ENCODE data around the gene PNPLA3.

The PNPLA3 gene

DNA sequence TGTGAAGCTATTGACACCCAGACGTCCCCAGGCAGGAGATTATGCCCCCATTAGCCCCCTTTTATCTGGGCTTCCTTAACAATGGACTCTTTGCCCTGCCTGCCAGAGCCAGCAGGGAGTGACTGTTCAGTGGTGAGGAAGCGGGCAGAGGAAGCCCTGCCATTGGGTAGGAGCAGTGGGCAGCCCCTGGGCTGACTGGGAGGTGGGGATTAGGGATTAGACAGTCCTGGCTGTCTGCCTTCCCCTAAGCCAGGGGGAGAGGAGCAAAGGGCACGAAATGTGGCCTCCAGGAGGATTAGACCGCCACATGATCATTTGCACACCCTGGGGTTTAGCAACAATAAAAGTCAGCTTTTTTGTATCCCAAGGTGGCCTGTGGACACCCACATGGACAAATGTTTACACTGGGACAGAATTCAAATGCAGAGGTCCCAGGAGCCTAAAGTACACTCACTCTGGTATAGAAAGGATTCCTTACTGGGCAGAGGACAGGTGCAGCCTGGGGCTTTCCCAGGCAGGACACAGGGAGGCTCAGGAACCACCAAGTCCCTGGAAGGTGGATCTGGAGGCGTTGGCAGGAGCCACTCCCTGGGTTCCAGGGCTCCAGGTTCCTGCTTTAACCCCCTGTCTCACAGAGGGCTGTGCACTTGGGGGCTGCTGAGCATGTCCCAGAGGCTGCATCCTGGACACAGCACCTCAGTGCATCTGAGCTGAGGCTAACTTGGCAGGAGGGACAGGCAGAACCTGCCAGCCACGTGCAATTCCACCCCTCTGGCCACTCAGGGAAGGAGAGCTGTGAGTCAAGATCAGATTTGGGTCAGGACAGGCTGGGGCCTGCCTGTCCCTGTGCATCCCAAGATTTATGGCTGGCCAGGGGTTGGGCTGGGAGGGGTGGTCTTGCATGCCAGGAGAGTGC, 2.1 kb downstream of the PNPLA3 start:
- Histone ChIP-seq H3K9ac (ENCODE audit: low read length) (peak overlapping the region; percentile 87), H3K4me3 (ENCODE audit: low read depth, low read length) (peak overlapping the region; percentile 86), H3K9me3 (ENCODE audit: control insufficient read depth, insufficient read depth, low read depth, low read length) (no peaks in the 10 kb centered on the region), H3K27ac (ENCODE audit: low read depth, low read length) (no peak overlapping the region), H3K27me3 (ENCODE audit: control insufficient read depth, insufficient read depth, low read length) (no peaks in the 10 kb centered on the region), H3K36me3 (ENCODE audit: control insufficient read depth, insufficient read depth, low read length) (peaks cover 39% of the 10 kb centered on the region), H3K4me1 (ENCODE audit: control insufficient read depth, insufficient read depth, low read length) (peaks cover 30% of the 10 kb centered on the region)

DNA sequence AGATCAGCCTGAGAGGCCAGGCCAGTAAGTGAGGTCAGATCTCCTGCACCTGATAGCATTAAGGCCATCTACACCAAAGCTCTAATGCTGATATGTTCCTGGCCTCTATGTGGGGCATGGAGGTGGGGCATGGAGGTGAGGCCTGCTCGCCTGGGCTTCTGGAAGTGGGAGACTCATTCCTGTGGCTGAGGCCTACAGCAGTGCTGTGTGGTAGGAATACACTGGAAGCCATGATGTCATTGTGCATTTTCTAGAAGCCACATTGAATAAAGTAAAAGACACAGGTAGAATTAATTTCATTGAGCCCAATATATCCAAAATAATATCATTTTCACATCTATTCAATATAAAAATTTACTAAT, 2.7 kb downstream of the PNPLA3 start:
- peaks cover 44% of the 10 kb centered on the region for H3K36me3 ChIP-seq (ENCODE audit: control insufficient read depth, insufficient read depth, low read length)
- peaks cover 30% of the 10 kb centered on the region for H3K4me1 ChIP-seq (ENCODE audit: control insufficient read depth, insufficient read depth, low read length)
- no peaks in the 10 kb centered on the region for H3K27me3 ChIP-seq (ENCODE audit: control insufficient read depth, insufficient read depth, low read length)
- H3K27ac ChIP-seq (ENCODE audit: low read depth, low read length): no peak overlapping the region
- no peak overlapping the region for H3K4me3 ChIP-seq (ENCODE audit: low read depth, low read length)
- no peak overlapping the region for H3K9ac ChIP-seq (ENCODE audit: low read length)
- H3K9me3 ChIP-seq (ENCODE audit: control insufficient read depth, insufficient read depth, low read depth, low read length): no peaks in the 10 kb centered on the region

DNA sequence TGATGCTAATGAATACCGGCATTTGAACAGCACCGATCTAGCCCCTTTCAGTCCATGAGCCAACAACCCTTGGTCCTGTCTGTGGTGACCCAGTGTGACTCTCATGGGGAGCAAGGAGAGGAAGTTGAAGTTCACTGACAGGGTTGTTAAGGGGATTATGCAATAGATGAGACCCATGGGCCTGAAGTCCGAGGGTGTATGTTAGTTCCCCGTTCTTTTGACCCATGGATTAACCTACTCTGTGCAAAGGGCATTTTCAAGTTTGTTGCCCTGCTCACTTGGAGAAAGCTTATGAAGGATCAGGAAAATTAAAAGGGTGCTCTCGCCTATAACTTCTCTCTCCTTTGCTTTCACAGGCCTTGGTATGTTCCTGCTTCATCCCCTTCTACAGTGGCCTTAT, 4.9 kb downstream of the PNPLA3 start:
- Histone ChIP-seq H3K4me1 (ENCODE audit: control insufficient read depth, insufficient read depth, low read length) (peaks cover 16% of the 10 kb centered on the region), H3K27ac (ENCODE audit: low read depth, low read length) (no peak overlapping the region), H3K9ac (ENCODE audit: low read length) (no peak overlapping the region), H3K36me3 (ENCODE audit: control insufficient read depth, insufficient read depth, low read length) (peaks cover 64% of the 10 kb centered on the region), H3K9me3 (ENCODE audit: control insufficient read depth, insufficient read depth, low read depth, low read length) (no peaks in the 10 kb centered on the region), H3K4me3 (ENCODE audit: low read depth, low read length) (no peak overlapping the region), H3K27me3 (ENCODE audit: control insufficient read depth, insufficient read depth, low read length) (no peaks in the 10 kb centered on the region)

DNA sequence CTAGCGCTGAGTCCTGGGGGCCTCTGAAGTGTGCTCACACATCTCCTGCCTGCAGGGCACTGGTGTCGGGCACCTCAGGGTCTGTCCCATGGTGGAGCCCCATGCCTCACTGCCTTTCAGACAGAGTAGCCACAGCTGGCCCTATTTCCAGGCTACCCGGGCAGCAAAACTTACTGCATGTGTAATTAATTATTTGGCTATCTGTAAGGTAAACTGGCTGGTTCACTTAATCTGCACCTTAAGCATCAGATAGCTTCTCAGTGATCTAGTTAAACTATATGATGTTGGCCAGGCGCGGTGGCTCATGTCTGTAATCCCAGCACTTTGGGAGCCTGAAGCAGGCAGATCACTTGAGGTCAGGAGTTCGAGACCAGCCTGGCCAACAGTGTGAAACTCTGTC, 5.3 kb downstream of the PNPLA3 start:
- no peaks in the 10 kb centered on the region for H3K9me3 ChIP-seq (ENCODE audit: control insufficient read depth, insufficient read depth, low read depth, low read length)
- H3K4me1 ChIP-seq (ENCODE audit: control insufficient read depth, insufficient read depth, low read length): peaks cover 16% of the 10 kb centered on the region
- H3K9ac ChIP-seq (ENCODE audit: low read length): no peak overlapping the region
- no peak overlapping the region for H3K27ac ChIP-seq (ENCODE audit: low read depth, low read length)
- H3K4me3 ChIP-seq (ENCODE audit: low read depth, low read length): no peak overlapping the region
- no peaks in the 10 kb centered on the region for H3K27me3 ChIP-seq (ENCODE audit: control insufficient read depth, insufficient read depth, low read length)
- peaks cover 69% of the 10 kb centered on the region for H3K36me3 ChIP-seq (ENCODE audit: control insufficient read depth, insufficient read depth, low read length)

DNA sequence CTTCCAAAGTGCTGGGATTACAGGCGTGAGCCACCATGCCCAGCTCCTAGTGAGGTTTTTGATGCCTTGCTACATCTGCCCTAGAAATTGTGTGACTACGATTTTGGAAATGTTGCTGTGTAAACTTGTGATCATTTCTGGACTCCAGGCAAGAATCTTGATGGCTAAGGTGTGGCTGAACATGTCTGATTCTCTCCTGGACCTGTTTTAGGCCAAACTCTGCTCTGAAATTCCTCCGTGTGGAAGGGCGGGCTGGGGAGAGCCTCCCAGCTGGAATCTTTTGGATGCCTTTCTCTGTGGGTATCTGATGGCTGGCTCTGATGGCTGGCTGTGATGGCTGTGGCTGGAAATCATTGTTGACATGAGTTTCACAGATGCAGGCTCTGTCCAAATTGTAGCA, 8.2 kb downstream of the PNPLA3 start:
- Histone ChIP-seq H3K9me3 (ENCODE audit: control insufficient read depth, insufficient read depth, low read depth, low read length) (no peaks in the 10 kb centered on the region), H3K27me3 (ENCODE audit: control insufficient read depth, insufficient read depth, low read length) (no peaks in the 10 kb centered on the region), H3K36me3 (ENCODE audit: control insufficient read depth, insufficient read depth, low read length) (peaks cover 89% of the 10 kb centered on the region), H3K4me3 (ENCODE audit: low read depth, low read length) (no peak overlapping the region), H3K9ac (ENCODE audit: low read length) (no peak overlapping the region), H3K27ac (ENCODE audit: low read depth, low read length) (no peak overlapping the region), H3K4me1 (ENCODE audit: control insufficient read depth, insufficient read depth, low read length) (no peaks in the 10 kb centered on the region)

DNA sequence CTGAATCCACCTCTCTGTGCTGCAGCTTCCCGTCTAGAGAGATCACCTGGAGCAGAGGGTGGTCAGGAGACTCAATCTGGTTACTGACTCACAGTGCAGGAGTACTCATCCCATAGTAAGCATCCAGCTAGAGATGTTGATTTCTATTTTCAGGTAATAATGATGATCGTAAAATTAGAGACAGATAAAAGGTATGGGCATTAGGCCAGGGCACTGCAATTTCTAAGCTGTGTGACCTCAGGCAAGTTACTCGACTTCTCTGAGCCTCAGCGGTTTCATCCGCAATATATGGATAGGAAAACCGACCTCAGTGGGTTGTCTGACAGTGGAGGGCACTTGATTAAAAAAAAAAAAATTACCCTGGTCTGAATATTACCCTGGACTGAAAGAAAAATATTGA, 17.8 kb downstream of the PNPLA3 start:
- Histone ChIP-seq H3K4me3 (ENCODE audit: low read depth, low read length) (no peak overlapping the region), H3K9ac (ENCODE audit: low read length) (no peak overlapping the region), H3K4me1 (ENCODE audit: control insufficient read depth, insufficient read depth, low read length) (no peaks in the 10 kb centered on the region), H3K9me3 (ENCODE audit: control insufficient read depth, insufficient read depth, low read depth, low read length) (no peaks in the 10 kb centered on the region), H3K36me3 (ENCODE audit: control insufficient read depth, insufficient read depth, low read length) (peaks cover 89% of the 10 kb centered on the region), H3K27ac (ENCODE audit: low read depth, low read length) (no peak overlapping the region), H3K27me3 (ENCODE audit: control insufficient read depth, insufficient read depth, low read length) (no peaks in the 10 kb centered on the region)

DNA sequence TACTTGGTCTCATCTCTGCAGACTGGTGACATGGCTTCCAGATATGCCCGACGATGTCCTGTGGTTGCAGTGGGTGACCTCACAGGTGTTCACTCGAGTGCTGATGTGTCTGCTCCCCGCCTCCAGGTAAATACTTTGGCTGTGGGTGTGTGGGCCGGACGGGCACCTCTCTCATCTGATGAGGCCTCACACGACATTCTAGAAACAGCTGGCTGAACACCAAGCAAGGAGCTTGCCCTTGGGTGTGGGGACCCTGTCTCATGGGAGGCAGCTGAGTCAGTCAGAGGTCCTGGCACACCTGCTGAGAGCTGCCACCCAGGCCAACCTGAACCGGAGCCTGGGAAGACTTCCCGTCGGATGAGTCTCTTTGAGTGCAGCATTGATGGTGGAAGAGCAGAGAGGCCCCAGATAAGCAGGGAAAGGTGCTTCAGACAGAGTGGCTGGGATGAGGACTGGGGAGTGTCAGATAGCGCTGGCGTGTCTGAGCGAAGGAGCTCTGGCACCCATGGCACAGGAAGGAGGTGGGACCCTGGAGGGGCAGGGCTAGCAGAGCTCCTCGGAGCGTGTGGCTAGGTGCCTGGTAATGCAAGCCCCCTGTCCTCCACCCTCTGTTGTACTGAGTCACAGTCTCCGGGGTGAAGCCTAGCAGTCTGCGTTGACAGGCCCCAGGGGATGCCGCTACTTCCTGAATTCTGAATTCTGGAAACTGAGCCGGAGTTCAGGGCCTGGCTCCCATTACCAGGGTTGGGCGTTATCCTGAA, 21.2 kb downstream of the PNPLA3 start:
- Histone ChIP-seq H3K4me1 (ENCODE audit: control insufficient read depth, insufficient read depth, low read length) (no peaks in the 10 kb centered on the region), H3K9ac (ENCODE audit: low read length) (no peak overlapping the region), H3K4me3 (ENCODE audit: low read depth, low read length) (no peak overlapping the region), H3K9me3 (ENCODE audit: control insufficient read depth, insufficient read depth, low read depth, low read length) (no peaks in the 10 kb centered on the region), H3K27me3 (ENCODE audit: control insufficient read depth, insufficient read depth, low read length) (no peaks in the 10 kb centered on the region), H3K27ac (ENCODE audit: low read depth, low read length) (no peak overlapping the region), H3K36me3 (ENCODE audit: control insufficient read depth, insufficient read depth, low read length) (peaks cover 75% of the 10 kb centered on the region)

DNA sequence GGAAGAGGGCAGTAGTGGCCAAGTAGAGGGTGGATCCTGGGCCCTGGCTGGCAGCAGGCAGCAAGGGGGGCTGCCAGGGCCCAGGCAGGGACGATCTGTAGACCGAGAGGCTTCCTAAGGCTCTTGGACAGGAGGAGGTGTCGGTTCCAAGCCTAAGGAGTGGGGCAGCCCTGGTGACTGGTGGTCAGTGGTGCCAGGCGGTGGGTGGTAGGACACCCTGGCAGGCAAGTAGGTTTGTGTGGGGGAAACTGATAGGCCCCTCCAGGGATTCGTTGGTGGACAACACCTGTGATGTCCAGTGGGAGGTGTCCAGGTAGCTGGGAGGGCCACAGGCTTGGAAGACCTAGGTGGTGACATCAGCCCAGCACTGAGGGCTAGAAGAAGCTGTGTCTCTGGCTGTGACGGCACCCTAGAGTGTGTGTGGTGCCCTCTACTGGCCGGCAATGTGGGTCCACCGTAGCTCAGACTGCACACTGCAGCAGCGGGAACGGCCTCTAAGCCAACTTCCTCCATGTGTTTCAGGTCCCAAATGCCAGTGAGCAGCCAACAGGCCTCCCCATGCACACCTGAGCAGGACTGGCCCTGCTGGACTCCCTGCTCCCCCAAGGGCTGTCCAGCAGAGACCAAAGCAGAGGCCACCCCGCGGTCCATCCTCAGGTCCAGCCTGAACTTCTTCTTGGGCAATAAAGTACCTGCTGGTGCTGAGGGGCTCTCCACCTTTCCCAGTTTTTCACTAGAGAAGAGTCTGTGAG, 22.2 kb downstream of the PNPLA3 start:
- Histone ChIP-seq H3K36me3 (ENCODE audit: control insufficient read depth, insufficient read depth, low read length) (peaks cover 66% of the 10 kb centered on the region), H3K9ac (ENCODE audit: low read length) (no peak overlapping the region), H3K4me3 (ENCODE audit: low read depth, low read length) (no peak overlapping the region), H3K27ac (ENCODE audit: low read depth, low read length) (no peak overlapping the region), H3K4me1 (ENCODE audit: control insufficient read depth, insufficient read depth, low read length) (no peaks in the 10 kb centered on the region), H3K9me3 (ENCODE audit: control insufficient read depth, insufficient read depth, low read depth, low read length) (no peaks in the 10 kb centered on the region), H3K27me3 (ENCODE audit: control insufficient read depth, insufficient read depth, low read length) (no peaks in the 10 kb centered on the region)

DNA sequence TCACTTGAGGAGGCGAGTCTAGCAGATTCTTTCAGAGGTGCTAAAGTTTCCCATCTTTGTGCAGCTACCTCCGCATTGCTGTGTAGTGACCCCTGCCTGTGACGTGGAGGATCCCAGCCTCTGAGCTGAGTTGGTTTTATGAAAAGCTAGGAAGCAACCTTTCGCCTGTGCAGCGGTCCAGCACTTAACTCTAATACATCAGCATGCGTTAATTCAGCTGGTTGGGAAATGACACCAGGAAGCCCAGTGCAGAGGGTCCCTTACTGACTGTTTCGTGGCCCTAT, 22.7 kb downstream of the PNPLA3 start:
- H3K27ac ChIP-seq (ENCODE audit: low read depth, low read length): no peak overlapping the region
- H3K4me1 ChIP-seq (ENCODE audit: control insufficient read depth, insufficient read depth, low read length): no peaks in the 10 kb centered on the region
- H3K36me3 ChIP-seq (ENCODE audit: control insufficient read depth, insufficient read depth, low read length): peaks cover 61% of the 10 kb centered on the region
- H3K4me3 ChIP-seq (ENCODE audit: low read depth, low read length): no peak overlapping the region
- H3K9me3 ChIP-seq (ENCODE audit: control insufficient read depth, insufficient read depth, low read depth, low read length): no peaks in the 10 kb centered on the region
- H3K9ac ChIP-seq (ENCODE audit: low read length): no peak overlapping the region
- no peaks in the 10 kb centered on the region for H3K27me3 ChIP-seq (ENCODE audit: control insufficient read depth, insufficient read depth, low read length)

DNA sequence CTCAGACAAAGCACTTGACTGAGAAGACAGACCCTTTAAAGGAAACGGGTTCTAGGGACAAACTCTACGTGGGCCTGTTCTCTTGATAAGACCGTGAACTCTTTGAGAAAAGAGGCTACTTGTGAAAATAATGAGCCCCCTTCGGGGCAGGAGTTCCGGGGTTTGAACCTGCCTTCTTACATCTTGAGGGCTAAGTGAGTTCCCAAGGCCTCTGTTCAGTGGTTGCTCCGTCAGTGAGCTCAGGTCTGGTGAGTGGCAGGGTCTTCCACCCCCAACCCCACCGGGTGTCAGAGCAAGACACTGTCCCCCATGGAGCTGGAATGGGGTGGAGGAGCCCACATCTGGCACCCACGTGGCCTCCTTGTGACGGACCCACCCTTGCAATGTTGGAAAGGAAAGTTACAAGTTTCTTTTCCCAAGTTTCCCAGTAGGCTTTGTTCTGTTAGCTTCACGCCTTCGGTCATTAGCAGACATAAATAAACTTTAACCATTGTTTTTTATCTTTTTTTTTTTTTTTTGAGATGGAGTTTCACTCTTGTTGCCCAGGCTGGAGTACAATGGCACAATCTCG, 25.3 kb downstream of the PNPLA3 start:
- H3K27me3 ChIP-seq (ENCODE audit: control insufficient read depth, insufficient read depth, low read length): no peaks in the 10 kb centered on the region

More for the DNA sequence above, 25.3 kb downstream of the PNPLA3 start:
- H3K4me3 ChIP-seq (ENCODE audit: low read depth, low read length): no peak overlapping the region
- peaks cover 38% of the 10 kb centered on the region for H3K36me3 ChIP-seq (ENCODE audit: control insufficient read depth, insufficient read depth, low read length)
- H3K27ac ChIP-seq (ENCODE audit: low read depth, low read length): no peak overlapping the region
- H3K4me1 ChIP-seq (ENCODE audit: control insufficient read depth, insufficient read depth, low read length): peaks cover 1% of the 10 kb centered on the region; the same call in 1 of the 2 replicates
- H3K9ac ChIP-seq (ENCODE audit: low read length): no peak overlapping the region
- no peaks in the 10 kb centered on the region for H3K9me3 ChIP-seq (ENCODE audit: control insufficient read depth, insufficient read depth, low read depth, low read length)

Data from HUES6 (cell line).